ENCODE measurements around the gene C19orf53. TPM values are rescaled to one million over a fixed set of nuclear protein-coding genes. Genes with fewer than 3 reads are reported as not detected.
A peak's percentile ranks its signal among the peaks of the same experiment; 100 is the strongest.

The C19orf53 gene
- total RNA-seq, 1 donor from 2014 or later, result 68.0 TPM

DNA sequence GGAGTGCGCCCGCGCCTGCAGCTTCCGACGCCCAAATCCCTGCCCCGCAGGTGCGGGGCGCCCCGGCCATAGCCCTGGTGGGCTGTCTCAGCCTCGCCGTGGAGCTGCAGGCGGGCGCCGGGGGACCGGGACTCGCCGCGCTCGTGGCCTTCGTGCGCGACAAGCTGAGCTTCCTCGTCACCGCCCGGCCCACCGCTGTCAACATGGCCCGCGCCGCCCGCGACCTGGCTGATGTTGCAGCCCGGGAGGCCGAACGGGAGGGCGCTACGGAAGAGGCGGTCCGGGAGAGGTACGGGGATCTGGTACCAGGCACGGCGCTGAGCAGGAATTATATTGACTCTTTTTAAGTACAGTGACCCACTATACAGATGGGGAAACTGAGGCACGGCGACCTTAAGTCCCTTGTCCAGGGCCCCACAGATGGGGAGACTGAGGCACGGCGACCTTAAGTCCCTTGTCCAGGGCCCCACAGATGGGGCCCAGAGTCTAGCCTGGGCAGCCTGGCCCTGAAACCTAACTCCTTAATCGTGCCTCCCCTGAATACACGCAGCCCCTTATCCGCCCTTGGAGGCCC lies 9.3 kb upstream of the C19orf53 start:
- TF ChIP-seq, protein P1, sequence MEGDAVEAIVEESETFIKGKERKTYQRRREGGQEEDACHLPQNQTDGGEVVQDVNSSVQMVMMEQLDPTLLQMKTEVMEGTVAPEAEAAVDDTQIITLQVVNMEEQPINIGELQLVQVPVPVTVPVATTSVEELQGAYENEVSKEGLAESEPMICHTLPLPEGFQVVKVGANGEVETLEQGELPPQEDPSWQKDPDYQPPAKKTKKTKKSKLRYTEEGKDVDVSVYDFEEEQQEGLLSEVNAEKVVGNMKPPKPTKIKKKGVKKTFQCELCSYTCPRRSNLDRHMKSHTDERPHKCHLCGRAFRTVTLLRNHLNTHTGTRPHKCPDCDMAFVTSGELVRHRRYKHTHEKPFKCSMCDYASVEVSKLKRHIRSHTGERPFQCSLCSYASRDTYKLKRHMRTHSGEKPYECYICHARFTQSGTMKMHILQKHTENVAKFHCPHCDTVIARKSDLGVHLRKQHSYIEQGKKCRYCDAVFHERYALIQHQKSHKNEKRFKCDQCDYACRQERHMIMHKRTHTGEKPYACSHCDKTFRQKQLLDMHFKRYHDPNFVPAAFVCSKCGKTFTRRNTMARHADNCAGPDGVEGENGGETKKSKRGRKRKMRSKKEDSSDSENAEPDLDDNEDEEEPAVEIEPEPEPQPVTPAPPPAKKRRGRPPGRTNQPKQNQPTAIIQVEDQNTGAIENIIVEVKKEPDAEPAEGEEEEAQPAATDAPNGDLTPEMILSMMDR (IDR thresholded peaks at IDR 0.05), result no peak
- peak; percentile 27 to 37 for ATAC-seq
- peak; percentile 66 for DNase-seq

DNA sequence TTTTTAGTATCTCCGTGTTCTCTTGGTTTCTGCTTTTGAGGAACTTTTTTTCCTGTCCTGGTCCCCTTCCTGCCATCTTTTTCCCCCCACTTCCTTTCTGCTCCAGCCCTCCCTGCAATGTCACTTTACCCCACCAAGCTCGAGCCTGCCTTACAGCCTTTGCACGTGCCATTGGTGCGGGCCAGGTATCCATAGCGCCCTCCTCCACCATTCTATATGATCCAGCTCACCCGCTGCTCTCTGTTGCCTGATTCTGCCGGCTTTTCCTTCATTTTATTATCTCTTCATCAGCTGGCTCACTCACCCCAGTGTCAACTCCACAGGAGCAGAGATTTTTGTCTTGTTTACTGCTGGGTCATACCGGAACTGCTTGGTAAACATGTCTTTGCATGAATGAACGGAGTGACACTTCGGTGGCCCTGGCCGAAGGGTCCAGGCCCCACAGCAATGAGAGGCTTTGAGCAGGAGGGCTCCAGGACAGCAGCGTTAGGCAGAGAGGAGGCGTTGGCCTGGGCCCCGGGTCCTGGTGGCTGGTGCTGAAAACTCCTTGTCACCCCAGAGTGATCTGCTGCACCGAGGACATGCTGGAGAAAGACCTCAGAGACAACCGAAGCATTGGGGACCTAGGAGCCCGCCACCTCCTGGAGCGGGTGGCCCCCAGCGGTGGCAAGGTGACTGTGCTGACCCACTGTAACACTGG lies 8.7 kb upstream of the C19orf53 start:
- H3K4me1 ChIP-seq, result peaks cover 14% of the 10 kb centered on the region
- ATAC-seq, result no peak
- DNase-seq, result no peak
- H3K4me3 ChIP-seq, result peak overlapping the region; percentile 86
- peak overlapping the region; percentile 76 for H3K27ac ChIP-seq
- H3K27me3 ChIP-seq (ENCODE audit: low read depth), result no peaks in the 10 kb centered on the region
- intact Hi-C loops (cut with DNase I), result no loop called here
- TF ChIP-seq, protein P1 (IDR thresholded peaks at IDR 0.05), result no peak
- no peaks in the 10 kb centered on the region for H3K9me3 ChIP-seq
- peaks cover 52% of the 10 kb centered on the region for H3K36me3 ChIP-seq

More for the DNA sequence above, 9.3 kb upstream of the C19orf53 start:
- Histone ChIP-seq H3K4me1 (peaks cover 14% of the 10 kb centered on the region), H3K27me3 (ENCODE audit: low read depth) (no peaks in the 10 kb centered on the region), H3K27ac (peak overlapping the region; percentile 76), H3K9me3 (no peaks in the 10 kb centered on the region), H3K36me3 (peaks cover 52% of the 10 kb centered on the region), H3K4me3 (peak overlapping the region; percentile 86)
- intact Hi-C loops (cut with DNase I), result no loop called here

DNA sequence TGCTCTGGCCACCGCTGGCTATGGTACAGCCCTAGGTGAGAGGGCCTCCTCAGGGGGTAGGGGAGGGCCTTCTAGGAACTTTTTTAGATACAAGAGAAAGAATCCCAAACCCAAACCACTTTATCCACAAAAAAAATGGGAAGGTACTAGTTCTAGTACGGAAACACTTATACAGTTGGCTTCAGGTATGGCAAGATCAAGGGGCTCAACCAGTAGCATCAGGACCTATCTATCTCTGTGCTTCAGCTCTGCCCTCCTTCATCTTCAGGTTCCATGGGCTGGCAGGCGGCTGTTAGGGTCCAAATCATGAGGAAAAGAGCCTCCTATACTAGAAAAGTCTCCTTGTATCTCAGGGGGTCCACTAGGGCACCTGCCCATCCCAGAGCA lies 8.2 kb upstream of the C19orf53 start:
- H3K9me3 ChIP-seq, result no peaks in the 10 kb centered on the region
- no peak for ATAC-seq
- TF ChIP-seq, protein P1 (IDR thresholded peaks at IDR 0.05), result no peak
- no peak overlapping the region for H3K27ac ChIP-seq
- peaks cover 52% of the 10 kb centered on the region for H3K36me3 ChIP-seq
- intact Hi-C loops (cut with DNase I), result no loop called here
- H3K4me1 ChIP-seq, result peaks cover 14% of the 10 kb centered on the region
- H3K4me3 ChIP-seq, result no peak overlapping the region
- H3K27me3 ChIP-seq (ENCODE audit: low read depth), result no peaks in the 10 kb centered on the region
- no peak for DNase-seq

DNA sequence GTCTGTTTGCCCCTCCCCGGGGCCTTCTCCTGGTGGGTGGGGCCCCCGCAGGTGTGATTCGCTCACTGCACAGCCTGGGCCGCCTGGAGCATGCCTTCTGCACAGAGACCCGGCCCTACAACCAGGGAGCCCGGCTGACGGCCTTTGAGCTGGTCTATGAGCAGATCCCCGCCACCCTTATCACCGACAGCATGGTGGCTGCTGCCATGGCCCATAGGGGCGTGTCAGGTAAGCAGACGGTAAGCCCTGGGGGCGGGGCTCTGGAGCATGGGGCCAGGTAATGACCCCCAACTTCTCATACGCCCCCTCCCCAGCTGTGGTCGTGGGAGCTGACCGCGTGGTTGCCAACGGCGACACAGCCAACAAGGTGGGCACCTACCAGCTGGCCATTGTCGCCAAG lies 5.7 kb upstream of the C19orf53 start:
- H3K27ac ChIP-seq, result no peak overlapping the region
- no peak for DNase-seq
- peaks cover 14% of the 10 kb centered on the region for H3K4me1 ChIP-seq
- peaks cover 45% of the 10 kb centered on the region for H3K36me3 ChIP-seq
- TF ChIP-seq, protein P1 (IDR thresholded peaks at IDR 0.05), result no peak
- H3K4me3 ChIP-seq, result no peak overlapping the region
- no peaks in the 10 kb centered on the region for H3K27me3 ChIP-seq (ENCODE audit: low read depth)
- H3K9me3 ChIP-seq, result no peaks in the 10 kb centered on the region
- no peak for ATAC-seq
- intact Hi-C loops (cut with DNase I), result no loop called here

DNA sequence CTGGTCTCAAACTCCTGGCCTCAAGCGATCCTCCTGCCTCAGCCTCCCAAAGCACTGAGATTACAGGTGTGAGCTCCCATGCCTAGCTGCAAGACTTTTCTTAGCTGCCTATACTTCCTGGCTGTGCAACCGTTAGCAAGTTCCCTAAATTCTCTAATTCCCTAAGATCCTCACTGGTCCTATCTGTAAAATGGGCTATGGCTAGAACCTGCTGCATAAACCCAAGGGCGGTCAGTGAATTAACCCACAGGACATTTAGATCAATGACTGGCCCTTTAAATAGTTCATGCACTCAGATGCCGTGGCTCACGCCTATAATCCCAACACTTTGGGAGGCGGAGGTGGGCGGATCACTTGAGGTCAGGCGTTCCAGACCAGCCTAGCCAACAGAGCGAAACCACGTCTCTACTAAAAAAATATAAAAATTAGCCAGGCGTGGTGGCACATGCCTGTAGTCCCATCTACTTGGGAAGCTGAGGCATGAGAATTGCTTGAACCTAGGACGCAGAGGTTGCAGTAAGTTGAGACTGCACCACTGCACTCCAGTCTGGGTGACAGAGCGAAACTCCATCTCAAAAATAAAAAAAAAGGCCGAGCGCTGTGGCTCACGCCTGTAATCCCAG lies 4.1 kb upstream of the C19orf53 start:
- intact Hi-C loops (cut with DNase I), result no loop called here
- H3K4me3 ChIP-seq, result no peak overlapping the region
- H3K36me3 ChIP-seq, result peaks cover 45% of the 10 kb centered on the region
- peaks cover 21% of the 10 kb centered on the region for H3K4me1 ChIP-seq
- no peaks in the 10 kb centered on the region for H3K27me3 ChIP-seq (ENCODE audit: low read depth)
- TF ChIP-seq, protein P1 (IDR thresholded peaks at IDR 0.05), result no peak
- DNase-seq, result no peak
- no peak for ATAC-seq
- H3K27ac ChIP-seq, result no peak overlapping the region
- H3K9me3 ChIP-seq, result no peaks in the 10 kb centered on the region
